GM11168 (cell line): ENCODE results near the gene BRINP3.

Source experiments
- in situ Hi-C: fragments of 300-500 bp; cut with MboI; formaldehyde crosslinking; loops from one replicate; pipeline ENCODE4 v1.12.0; 2022; ENCODE audit warnings: low sequenced_read_pairs; ENCODE audit not compliant: unreplicated experiment

BRINP3 gene

DNA sequence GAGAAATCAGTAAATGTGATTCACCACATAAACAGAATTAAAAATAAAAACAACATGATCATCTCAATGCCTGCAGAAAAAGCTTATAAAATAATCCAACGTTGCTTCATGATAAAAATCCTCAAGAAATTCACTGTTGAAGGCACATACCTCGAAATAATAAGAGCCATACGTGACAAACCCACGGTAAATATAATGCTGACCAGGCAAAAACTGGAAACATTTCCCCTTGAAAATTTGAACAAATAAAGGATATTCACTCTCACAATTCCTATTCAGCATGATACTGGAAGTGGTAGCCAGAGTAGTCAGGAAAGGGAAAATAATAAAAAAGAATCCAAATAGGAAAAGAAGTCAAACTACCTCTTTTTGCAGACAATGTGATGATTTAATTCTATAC is 148.8 kb downstream of the BRINP3 start:
- in situ Hi-C loops = no loop called here

DNA sequence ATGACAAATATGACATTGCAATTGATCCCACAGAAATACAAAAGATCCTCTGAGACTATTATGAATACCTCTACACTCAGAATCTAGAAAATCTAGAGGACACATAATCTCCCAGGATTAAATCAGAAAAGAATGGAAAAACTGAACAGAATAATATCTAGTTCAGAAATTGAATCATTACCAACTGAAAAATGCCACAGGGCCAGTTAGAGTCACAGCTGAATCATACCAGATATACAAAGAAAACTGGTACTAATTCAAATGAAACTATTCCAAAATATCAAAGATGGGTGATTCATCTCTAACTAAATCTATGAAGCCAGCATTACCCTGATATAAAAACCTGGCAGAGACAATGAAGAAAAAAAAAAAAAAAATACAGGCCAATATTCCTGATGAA is 149.3 kb downstream of the BRINP3 start:
- in situ Hi-C loops = no loop called here

DNA sequence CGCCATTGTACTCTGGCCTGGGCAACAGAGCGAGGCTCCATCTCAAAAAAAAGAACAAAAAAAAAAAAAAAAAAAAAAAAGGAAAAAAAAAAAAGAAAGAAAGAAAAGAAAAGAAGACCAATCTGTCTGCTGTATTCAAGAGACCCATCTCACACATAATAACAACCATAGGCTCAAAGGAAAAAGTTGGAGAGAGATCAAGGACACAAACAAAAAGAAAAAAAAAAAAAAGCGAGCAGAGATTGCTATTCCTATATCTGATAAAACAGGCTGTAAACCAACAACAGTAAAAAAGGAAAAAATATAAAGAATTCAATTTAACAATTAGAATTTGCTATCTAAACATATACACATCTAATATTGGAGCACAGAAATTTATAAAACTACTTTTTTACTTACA is 150.4 kb downstream of the BRINP3 start:
- in situ Hi-C loops = no loop called here

DNA sequence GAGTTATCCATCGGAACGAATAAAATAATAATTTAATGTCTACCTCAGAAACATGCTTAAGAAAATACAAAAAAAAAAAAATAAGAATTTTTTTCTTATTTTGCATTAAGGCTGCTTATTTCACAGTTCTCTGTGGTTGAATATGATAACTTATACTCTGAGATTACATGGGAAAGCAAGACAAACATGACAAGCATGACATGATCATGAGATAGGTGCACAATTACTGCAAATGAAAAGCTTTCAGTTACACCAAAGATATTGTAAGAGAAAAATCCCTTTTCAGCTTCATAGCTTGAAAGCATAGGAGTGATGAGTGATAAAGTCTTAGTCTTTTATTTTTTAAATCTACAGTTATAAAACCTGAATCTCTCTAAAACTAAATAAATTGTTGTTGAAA is 154.1 kb downstream of the BRINP3 start:
- in situ Hi-C loops = no loop called here

DNA sequence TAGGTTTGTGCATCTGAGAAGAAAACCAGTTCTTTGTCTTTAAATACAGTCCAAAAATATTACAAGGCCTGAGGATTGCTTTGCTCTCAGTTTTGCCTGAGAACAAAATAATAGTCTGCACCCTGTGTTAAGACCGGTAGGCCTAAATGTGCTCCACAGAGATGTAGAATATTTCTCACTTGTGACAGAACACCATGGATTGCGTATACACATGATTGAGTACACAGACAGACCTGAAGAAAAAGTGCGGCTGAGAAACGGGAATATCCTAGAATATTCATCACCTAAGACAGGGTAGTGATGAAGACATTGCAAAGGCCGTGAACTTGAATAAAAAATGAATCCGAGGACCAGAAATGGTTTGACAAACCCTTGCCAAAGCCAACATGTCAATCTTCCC is 155.4 kb downstream of the BRINP3 start:
- in situ Hi-C loops = no loop called here

DNA sequence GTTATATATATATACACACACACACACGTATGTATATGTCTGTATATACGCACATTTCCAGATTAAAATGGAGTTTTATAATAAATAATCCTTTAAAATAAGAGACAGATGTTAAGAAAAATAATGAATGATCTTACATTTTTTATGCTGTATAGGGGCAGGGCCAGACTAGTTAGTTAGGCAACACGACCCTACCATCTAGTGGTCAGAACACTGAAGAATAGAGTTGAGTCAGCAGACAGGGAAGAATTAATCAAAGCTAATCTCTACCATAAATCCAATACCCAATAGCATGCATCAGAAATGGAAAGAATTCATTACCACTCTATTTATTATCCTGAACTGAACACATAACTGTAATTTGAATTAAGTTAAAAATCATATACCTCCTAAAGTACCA is 156.7 kb downstream of the BRINP3 start:
- in situ Hi-C loops = no loop called here

DNA sequence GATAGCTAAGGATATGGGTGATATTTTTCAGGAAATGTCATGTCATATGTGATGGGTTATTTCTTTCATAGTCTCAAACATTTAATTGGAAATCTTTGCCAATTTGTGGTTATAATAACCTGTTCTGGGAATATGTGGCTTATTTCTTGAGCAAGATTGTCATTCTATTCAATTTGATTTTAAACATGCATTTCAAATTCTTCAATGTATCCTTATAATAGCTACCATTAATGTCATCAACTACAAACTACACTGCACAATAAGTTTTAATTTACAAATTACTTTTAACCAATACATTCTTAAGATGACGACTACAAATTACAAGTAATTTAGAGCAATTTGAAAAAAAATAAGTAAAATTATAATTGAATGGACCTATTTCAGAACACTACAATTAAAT is 164.9 kb downstream of the BRINP3 start:
- in situ Hi-C loops = no loop called here

DNA sequence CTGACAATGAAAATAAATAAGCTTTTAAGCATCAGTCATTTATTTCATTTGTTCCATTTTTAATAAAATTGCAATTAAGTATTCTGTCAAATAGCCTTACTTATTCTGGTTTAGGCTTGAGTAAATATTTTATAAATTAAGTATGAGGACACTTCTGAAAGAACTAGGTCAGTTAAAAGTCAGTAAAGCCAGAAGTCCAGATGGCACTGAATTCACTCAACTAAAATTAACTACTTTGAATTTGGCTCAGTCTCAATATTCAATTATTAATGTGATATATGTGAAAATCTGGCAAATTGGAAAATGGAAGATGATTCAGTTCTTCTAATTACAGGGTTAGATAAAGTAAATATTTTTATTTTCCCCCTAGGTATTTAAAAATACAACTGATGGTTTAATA is 174.2 kb downstream of the BRINP3 start:
- in situ Hi-C loops = no loop called here

DNA sequence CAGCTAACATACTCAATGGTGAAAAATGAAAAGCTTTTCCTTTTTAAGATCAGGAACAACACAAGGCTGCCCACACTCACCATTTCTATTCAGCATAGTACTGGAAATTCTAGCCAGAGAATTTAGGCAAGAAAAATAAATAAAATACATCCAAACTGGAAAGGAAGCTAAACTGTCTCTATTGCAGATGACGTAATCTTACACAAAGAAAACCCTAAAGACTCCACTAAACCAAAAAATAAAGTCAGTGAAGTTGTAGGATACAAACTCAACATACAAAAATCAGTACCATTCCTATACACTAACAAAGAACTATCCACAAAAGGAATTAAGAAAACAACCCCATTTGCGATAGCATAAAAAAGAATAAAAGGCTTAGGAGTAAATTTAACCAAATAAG is 181.2 kb downstream of the BRINP3 start:
- in situ Hi-C loops = no loop called here

DNA sequence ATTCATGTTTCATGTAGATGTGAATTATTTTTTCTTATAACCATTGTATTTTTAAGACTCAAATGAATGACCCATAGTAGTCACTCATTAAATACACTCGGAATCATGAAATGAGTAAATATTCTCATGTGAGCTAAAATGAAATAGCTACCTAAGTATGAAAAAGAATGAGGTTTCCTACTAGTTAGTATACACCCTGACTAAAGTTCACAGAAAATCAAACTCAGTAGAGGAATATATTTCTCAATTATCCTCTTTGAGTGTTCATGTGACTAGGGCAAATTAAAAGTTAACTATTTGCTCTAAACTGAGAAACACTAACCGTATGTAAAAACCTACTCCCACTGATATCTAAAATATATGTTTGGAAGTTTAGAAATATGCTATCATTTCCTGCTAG is 187.8 kb downstream of the BRINP3 start:
- in situ Hi-C loops = no loop called here

DNA sequence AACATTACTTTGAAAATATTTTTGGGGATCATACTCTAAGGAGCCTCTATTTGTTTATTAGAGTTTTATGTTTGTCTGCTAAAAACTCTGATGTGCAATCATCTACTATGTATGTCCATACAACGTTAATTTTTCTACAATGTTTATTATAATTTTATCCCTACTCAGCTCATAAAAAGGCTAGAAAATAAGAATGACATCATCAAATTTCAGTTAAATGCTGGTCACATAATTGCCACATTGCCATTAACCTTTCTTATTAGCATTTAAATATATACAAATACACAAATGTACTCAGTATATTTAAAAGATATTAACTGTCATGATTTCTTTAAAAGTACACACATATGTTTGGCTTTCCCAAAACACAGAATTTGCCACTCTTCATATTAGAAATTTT is 191.6 kb downstream of the BRINP3 start:
- in situ Hi-C loops = no loop called here

DNA sequence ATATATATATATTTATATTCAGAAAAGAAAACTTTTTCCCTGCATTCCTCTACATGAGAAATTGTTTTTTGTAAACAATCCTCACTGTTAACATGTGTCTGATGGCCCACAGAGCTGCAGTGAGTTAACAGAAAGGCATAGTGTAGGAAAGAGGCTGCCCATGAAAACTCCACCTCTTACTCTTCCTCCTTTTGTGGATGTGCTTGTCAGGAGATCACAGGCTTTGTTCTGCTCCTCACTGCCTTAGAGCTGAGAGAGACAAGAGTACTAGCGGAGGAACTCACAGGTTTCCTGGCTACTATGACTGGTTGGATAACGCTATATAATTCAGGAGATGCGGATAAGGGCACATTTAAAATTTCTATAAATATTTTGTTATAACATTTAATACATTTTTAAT is 200.6 kb downstream of the BRINP3 start:
- in situ Hi-C loops = no loop called here

DNA sequence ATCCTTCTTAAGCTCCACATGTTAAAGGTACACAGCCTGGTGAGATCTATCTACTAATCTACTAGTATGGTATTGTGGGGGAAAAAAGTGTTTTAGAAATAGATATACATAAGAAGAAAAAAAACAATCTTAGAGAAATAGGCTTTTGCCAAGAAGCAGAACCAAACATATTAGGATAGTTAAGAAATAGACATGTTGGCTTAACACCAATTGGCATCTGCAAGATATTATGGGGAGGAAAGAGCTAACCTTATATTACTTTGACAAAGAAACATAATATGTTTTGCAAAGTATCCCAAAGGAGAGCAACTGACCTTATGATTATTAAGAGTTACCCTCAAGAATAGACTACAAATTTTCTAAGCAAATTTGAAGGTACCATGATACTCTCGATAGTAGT is 202.9 kb downstream of the BRINP3 start:
- in situ Hi-C loops = no loop called here

DNA sequence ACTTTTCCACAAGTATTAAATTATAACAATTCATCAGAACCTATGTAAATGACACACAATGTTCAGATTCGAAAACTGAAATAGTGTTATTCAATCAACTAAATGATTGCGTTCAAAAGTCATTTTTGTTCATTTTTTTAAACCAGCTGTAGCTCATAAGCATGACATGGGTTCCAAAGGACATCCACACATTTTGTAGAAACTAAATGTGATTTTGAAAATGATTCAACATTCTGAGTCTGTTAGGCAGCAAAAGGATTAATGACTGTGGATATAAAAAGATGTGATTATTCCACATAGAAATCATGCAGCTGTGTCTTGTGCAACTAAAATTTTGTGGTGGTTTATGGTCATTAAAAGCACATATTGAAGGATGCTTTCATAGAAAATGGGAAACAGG is 204.5 kb downstream of the BRINP3 start:
- in situ Hi-C loops = no loop called here

DNA sequence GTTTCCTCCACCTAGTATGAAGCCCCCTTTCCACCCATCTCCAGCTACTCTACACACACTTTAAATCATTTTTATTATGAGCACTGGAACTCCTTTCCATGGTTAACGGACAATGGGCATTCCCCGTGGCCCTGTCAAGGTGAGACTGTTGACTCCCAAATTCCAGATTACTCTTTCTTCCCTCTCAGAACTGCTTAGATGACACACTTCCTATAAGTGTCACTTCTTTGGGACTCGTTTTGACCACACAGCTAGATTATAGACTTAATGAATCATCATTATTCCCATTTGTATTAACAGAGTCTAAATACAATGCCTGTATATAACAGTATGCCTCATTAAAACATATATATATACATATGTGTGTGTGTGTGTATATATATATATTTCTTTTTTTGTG is 215.1 kb downstream of the BRINP3 start:
- in situ Hi-C loops = no loop called here

DNA sequence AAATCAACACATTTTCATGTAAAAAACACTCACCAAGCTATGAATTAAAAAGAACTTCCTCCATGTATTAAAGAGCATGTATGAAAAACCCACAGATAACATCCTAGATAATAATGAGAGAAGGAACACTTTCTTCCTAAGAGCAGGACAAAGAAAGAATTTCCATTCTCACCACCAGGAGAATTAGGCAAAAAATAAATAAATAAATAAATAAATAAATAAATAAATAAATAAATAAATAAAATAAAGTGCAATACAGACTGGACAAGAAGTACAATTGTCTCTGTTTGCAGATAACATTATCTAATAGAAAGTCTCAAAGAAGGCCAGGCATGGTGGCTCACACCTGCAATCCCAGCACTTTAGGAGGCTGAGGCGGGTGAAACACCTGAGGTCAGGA is 218.2 kb downstream of the BRINP3 start:
- in situ Hi-C loops = no loop called here

DNA sequence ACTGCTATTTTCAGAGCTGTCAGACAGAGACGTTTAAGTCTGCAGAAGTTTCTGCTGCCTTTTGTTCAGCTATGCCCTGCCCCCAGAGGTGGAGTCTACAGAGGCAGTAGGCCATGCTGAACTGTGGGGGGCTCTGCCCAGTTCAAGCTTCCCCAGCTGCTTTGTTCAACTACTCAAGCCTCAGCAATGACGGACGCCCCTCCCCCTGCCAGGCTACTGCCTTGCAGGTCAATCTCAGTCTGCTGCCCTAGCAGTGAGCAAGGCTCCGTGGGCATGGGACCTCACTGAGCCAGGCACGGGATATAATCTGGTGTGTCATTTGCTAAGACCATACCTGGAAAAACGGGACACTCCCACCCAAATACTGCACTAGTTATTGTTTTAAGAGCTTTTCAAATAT is 219.7 kb downstream of the BRINP3 start:
- in situ Hi-C loops = no loop called here

DNA sequence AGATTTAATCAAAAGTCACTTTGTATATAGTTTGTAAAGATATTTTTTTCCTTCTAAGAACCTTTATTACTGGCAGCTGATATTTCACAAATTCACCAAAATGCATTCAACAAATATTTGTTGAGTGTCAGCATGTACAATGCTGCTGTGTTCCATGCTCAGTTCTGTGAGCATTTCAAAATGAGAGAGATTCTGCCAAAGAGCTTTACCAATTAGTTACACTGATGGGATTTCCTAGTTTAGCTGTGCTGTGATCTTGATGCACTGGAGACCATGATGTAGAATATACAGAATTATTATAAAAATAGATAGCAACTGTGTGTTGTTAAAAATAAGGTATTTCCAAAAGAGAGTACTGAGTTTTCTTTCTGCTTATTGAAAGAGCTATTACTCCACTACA is 225.6 kb downstream of the BRINP3 start:
- in situ Hi-C loops = no loop called here

DNA sequence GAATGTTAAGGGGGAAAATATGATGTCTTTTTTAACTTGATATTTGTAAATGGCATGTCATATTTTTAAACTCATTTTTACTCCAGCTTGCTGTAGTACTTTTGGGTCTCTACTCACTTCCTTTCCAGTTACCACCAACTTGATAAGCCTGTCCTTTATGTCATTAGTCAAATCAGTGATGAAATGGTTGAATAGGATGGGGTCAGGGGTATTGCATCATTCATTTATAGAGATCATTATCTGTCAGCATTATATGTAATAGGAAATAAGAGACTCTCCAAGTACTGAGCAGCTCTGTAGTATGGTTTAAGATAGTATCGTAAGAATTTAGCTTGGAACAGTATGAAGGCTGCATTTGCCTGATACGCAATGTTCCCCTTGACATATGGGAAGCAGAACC is 227.3 kb downstream of the BRINP3 start:
- in situ Hi-C loops = no loop called here

DNA sequence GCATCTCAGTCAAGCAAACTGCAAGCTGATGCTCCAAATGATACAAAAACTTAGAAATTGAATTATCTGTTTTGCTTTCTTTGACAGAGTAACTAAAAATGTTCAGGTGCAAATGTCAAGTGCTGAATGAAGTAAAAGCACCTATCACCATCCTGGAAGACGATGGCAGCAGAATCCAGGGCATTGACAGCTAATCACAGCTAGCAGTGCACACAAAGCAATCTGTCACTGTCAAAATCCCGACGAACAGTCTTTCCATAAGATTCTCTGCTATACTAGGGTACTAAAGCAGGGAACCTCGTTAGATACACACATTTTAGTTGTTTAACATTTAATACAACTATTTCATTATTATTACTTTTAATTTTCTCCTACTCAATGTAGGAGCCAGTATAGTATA is 233.3 kb downstream of the BRINP3 start:
- in situ Hi-C loops = no loop called here

DNA sequence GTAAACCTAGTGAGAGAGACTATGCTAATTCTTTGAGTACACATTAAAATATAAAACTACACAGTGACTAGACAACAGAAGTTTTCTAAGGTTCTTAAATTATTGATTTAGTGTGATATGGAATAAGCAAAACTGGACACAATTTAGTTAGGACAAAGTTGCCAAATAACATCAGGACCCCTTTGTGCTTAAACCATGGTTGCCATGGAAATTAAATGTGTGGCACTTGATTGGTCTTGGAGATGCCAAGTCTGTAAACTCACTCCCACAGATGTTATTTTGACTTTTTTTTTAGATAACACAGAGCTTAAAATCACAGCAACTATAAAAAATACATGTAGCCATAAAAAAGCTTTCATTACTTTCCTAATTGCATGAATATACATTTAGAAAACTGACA is 234.6 kb downstream of the BRINP3 start:
- in situ Hi-C loops = no loop called here

DNA sequence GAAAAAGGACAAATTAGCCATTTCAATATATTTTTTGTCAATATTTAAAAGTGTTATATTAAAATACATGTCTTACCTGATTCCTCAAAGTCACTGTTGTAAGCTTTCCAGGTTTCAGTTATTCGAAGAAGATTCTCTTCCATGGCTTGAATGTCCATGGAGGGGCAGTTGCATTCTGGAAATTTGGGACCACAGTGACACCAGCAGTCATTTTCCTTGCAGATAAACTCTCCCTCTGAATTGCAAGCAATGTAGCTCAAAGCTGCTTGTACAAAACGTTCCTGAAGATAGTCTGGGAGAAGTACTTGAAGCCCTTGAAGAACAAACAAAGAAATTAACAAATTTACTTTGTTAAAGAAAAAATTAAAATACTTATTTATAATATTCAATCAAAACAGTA is 251.7 kb downstream of the BRINP3 start:
- in situ Hi-C loops = no loop called here

DNA sequence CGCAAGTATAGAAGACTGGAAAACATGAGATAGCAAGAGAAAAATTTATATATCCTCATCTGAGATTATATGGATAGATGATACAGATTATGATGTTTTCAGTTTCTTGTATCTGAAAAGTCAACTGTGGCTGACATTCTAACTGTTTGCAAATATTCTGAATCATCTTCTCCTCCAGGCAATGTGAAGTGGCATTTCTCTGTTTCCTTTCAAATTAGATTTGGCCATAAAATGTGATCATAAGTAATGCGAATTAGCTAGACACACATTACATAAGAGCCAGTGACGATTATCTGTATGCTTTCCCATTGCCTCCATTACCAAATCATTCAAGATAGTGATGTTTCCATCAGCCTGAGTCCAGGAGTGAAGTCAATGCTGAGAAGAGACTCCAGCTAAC is 265.2 kb downstream of the BRINP3 start:
- in situ Hi-C loops = no loop called here
